PC-9 (cell line): ENCODE results near the gene LRRC7. TPM values are rescaled to one million over a fixed set of nuclear protein-coding genes. Genes with fewer than 3 reads are reported as not detected.

ENCODE experiments used
- BruUV-seq: library from RNA; stranded (reverse); fragments of 400-500 nt; replicated peaks from 2 replicates; lab custom pipeline; 2021; lab: Mats Ljungman, UMichigan
- CTCF ChIA-PET: fragments of 300-600 bp; sonication (Branson Sonifier 250); formaldehyde crosslinking; loops from one replicate; lab custom pipeline; 2022; ENCODE audit warnings: antibody characterized with exemption; lab: Charles Lee
- POLR2A ChIA-PET: fragments of 300-600 bp; sonication (Branson Sonifier 250); formaldehyde crosslinking; loops from one replicate; lab custom pipeline; 2022; ENCODE audit warnings: antibody characterized with exemption; ENCODE audit not compliant: unreplicated experiment; lab: Charles Lee
- DNase-seq, 2 experiments: peaks; one replicate each; pipeline versions ENCODE4 v3.0.0 to v3.0.0-alpha.2; 2015 to 2022; ENCODE audit warnings: mixed read lengths in 1 of 2
- H2AFZ ChIP-seq: fragments of 200-600 bp; sonication (generic); 2 replicates; pipeline ENCODE4 v1.8.1; 2017; ENCODE audit warnings: antibody characterized with exemption
- H3F3A ChIP-seq: fragments of 200-600 bp; sonication (generic); 2 replicates; pipeline ENCODE4 v1.8.1; 2017; ENCODE audit warnings: antibody characterized with exemption, mild to moderate bottlenecking, low read depth; ENCODE audit not compliant: insufficient read depth
- H3K27ac ChIP-seq: fragments of 200-600 bp; sonication (generic); 2 replicates; pipeline ENCODE4 v1.6.1; 2016; ENCODE audit warnings: mixed run types
- H3K27me3 ChIP-seq: fragments of 200-600 bp; sonication (generic); 2 replicates; pipeline ENCODE4 v1.6.1; 2016; ENCODE audit warnings: low read depth, mixed run types; ENCODE audit not compliant: insufficient read depth
- H3K36me3 ChIP-seq: fragments of 200-600 bp; sonication (generic); 2 replicates; pipeline ENCODE4 v1.6.1; 2016; ENCODE audit warnings: low read depth, mixed run types
- H3K4me1 ChIP-seq: fragments of 200-600 bp; sonication (generic); replicated peaks from 2 replicates; pipeline ENCODE4 v1.6.1; 2016; ENCODE audit warnings: mixed run types; ENCODE audit not compliant: insufficient read depth
- H3K4me2 ChIP-seq: fragments of 200-600 bp; sonication (generic); 2 replicates; pipeline ENCODE4 v1.6.1; 2017; ENCODE audit warnings: mixed run types
- H3K4me3 ChIP-seq: fragments of 200-600 bp; sonication (generic); 2 replicates; pipeline ENCODE4 v1.6.1; 2016; ENCODE audit warnings: mixed run types
- H3K79me2 ChIP-seq: fragments of 200-600 bp; sonication (generic); 2 replicates; pipeline ENCODE4 v1.6.1; 2017; ENCODE audit warnings: low read depth, mixed run types
- H3K9me2 ChIP-seq: fragments of 200-600 bp; sonication (generic); 2 replicates; pipeline ENCODE4 v1.8.1; 2017; ENCODE audit warnings: mild to moderate bottlenecking; ENCODE audit not compliant: insufficient read depth
- H3K9me3 ChIP-seq: fragments of 200-600 bp; sonication (generic); 2 replicates; pipeline ENCODE4 v1.8.1; 2016; ENCODE audit warnings: low read depth; ENCODE audit not compliant: insufficient read depth
- H4K20me1 ChIP-seq: fragments of 200-600 bp; sonication (generic); 2 replicates; pipeline ENCODE4 v1.8.1; 2017; ENCODE audit not compliant: insufficient read depth
- EZH2 ChIP-seq: fragments of 200-600 bp; sonication (generic); IDR thresholded peaks from 2 replicates; pipeline ENCODE4 v1.8.0; 2017; ENCODE audit warnings: antibody characterized with exemption, low read depth
- intact Hi-C: fragments of 100-400 bp; cut with micrococcal nuclease; formaldehyde crosslinking; loops from one replicate; pipeline ENCODE4 v1.10.0; 2022; ENCODE audit not compliant: unreplicated experiment
- total RNA-seq: library from RNA; stranded (reverse); gene quantifications from 2 replicates; pipeline ENCODE4 v1.2.3, GENCODE V29; 2021
- TF ChIP-seq, protein P1 (sequence below): fragments of 200-600 bp; sonication (generic); conservative IDR thresholded peaks from 2 replicates; pipeline ENCODE4 v1.6.1; 2017; ENCODE audit warnings: mixed run types, antibody characterized with exemption, mild to moderate bottlenecking, moderate library complexity

LRRC7 gene
- total RNA-seq, 1 experiment from 2014 or later: not detected

DNA sequence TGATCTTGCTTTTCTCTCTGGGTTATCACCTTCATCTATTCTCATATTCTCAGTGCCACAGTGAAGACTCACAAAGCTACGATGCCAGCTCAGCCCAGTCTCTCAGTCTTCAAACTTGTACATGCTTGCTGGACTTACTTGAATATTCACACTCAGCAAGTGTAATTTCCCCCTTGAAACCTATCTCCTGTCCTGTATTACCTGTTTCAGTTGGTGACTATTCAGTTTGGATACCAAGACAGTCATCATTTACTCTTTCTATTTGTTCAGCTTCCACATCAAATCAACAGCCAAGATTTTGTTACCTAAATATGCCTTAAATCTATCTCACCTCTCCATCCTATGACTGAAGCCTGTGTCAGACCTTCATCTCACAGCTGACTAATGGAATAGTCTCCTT, 209.7 kb downstream of the LRRC7 start:
- no peak for TF ChIP-seq EZH2
- TF ChIP-seq, protein P1, sequence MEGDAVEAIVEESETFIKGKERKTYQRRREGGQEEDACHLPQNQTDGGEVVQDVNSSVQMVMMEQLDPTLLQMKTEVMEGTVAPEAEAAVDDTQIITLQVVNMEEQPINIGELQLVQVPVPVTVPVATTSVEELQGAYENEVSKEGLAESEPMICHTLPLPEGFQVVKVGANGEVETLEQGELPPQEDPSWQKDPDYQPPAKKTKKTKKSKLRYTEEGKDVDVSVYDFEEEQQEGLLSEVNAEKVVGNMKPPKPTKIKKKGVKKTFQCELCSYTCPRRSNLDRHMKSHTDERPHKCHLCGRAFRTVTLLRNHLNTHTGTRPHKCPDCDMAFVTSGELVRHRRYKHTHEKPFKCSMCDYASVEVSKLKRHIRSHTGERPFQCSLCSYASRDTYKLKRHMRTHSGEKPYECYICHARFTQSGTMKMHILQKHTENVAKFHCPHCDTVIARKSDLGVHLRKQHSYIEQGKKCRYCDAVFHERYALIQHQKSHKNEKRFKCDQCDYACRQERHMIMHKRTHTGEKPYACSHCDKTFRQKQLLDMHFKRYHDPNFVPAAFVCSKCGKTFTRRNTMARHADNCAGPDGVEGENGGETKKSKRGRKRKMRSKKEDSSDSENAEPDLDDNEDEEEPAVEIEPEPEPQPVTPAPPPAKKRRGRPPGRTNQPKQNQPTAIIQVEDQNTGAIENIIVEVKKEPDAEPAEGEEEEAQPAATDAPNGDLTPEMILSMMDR: no peak
- ChIA-PET CTCF (no interaction called here), POLR2A (no interaction called here)
- intact Hi-C loops: no loop called here
- Histone ChIP-seq H3K9me2 (no peaks in the 10 kb centered on the region), H2AFZ (no peak overlapping the region), H4K20me1 (no peaks in the 10 kb centered on the region), H3K27ac (no peak overlapping the region), H3K4me3 (no peak overlapping the region), H3K9me3 (no peaks in the 10 kb centered on the region), H3K79me2 (no peaks in the 10 kb centered on the region), H3K27me3 (no peaks in the 10 kb centered on the region), H3K4me2 (no peak overlapping the region), H3F3A (no peaks in the 10 kb centered on the region), H3K4me1 (no peaks in the 10 kb centered on the region), H3K36me3 (no peaks in the 10 kb centered on the region)
- DNase-seq: no peak
- no TSS peak for BruUV-seq

GRCh38 chr1:69777971-69778370, 210.2 kb downstream of the LRRC7 start:
- Histone ChIP-seq H3K36me3 (no peaks in the 10 kb centered on the region), H3K4me1 (no peaks in the 10 kb centered on the region), H3K4me3 (no peak overlapping the region), H3F3A (no peaks in the 10 kb centered on the region), H2AFZ (no peak overlapping the region), H4K20me1 (no peaks in the 10 kb centered on the region), H3K27ac (no peak overlapping the region), H3K79me2 (no peaks in the 10 kb centered on the region), H3K9me3 (no peaks in the 10 kb centered on the region), H3K9me2 (no peaks in the 10 kb centered on the region), H3K27me3 (no peaks in the 10 kb centered on the region), H3K4me2 (no peak overlapping the region)
- no TSS peak for BruUV-seq
- intact Hi-C loops: no loop called here
- DNase-seq: no peak
- no peak for TF ChIP-seq EZH2
- POLR2A ChIA-PET: no interaction called here
- CTCF ChIA-PET: no interaction called here

DNA sequence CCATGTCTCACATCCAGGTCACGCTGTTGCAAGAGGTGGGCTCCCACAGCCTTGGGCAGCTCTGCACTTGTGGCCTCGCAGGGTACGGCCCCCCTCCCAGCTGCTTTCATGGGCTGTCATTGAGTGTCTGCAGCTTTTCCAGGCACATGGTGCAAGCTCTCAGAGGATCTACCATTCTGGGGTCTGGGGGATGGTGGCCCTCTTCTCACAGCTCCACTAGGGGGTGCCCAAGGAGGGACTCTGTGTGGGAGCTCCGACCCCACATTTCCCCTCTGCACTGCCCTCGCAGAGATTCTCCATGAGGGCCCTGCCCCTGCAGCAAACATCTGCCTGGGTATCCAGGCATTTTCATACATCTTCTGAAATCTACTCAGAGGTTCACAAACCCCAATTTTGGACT, 219.4 kb downstream of the LRRC7 start:
- no peak for DNase-seq
- no peaks in the 10 kb centered on the region for H3K36me3 ChIP-seq
- intact Hi-C loops: no loop called here
- H3K79me2 ChIP-seq: no peaks in the 10 kb centered on the region
- no peak overlapping the region for H2AFZ ChIP-seq
- no peaks in the 10 kb centered on the region for H4K20me1 ChIP-seq
- no TSS peak for BruUV-seq
- no peaks in the 10 kb centered on the region for H3K9me3 ChIP-seq
- POLR2A ChIA-PET: no interaction called here
- H3K9me2 ChIP-seq: no peaks in the 10 kb centered on the region
- TF ChIP-seq, protein P1: no peak
- TF ChIP-seq EZH2: no peak
- H3K4me1 ChIP-seq: no peaks in the 10 kb centered on the region
- H3K4me3 ChIP-seq: no peak overlapping the region
- no peak overlapping the region for H3K27ac ChIP-seq
- H3F3A ChIP-seq: no peaks in the 10 kb centered on the region
- CTCF ChIA-PET: no interaction called here
- H3K27me3 ChIP-seq: no peaks in the 10 kb centered on the region
- no peak overlapping the region for H3K4me2 ChIP-seq

GRCh38 chr1:69791311-69791710, 223.6 kb downstream of the LRRC7 start:
- H3K4me3 ChIP-seq: no peak overlapping the region
- no peaks in the 10 kb centered on the region for H3K9me2 ChIP-seq
- no peak for TF ChIP-seq EZH2
- TF ChIP-seq, protein P1: no peak
- no peaks in the 10 kb centered on the region for H3K79me2 ChIP-seq
- ChIA-PET CTCF (no interaction called here), POLR2A (no interaction called here)
- H3K36me3 ChIP-seq: no peaks in the 10 kb centered on the region
- no peaks in the 10 kb centered on the region for H3K27me3 ChIP-seq
- H3F3A ChIP-seq: no peaks in the 10 kb centered on the region
- no peak overlapping the region for H3K27ac ChIP-seq
- BruUV-seq: no TSS peak
- intact Hi-C loops: no loop called here
- DNase-seq: no peak
- no peak overlapping the region for H3K4me2 ChIP-seq
- H3K4me1 ChIP-seq: no peaks in the 10 kb centered on the region
- no peak overlapping the region for H2AFZ ChIP-seq
- no peaks in the 10 kb centered on the region for H4K20me1 ChIP-seq
- H3K9me3 ChIP-seq: no peaks in the 10 kb centered on the region
